ENCODE data around the gene GATB.

Gene GATB

DNA sequence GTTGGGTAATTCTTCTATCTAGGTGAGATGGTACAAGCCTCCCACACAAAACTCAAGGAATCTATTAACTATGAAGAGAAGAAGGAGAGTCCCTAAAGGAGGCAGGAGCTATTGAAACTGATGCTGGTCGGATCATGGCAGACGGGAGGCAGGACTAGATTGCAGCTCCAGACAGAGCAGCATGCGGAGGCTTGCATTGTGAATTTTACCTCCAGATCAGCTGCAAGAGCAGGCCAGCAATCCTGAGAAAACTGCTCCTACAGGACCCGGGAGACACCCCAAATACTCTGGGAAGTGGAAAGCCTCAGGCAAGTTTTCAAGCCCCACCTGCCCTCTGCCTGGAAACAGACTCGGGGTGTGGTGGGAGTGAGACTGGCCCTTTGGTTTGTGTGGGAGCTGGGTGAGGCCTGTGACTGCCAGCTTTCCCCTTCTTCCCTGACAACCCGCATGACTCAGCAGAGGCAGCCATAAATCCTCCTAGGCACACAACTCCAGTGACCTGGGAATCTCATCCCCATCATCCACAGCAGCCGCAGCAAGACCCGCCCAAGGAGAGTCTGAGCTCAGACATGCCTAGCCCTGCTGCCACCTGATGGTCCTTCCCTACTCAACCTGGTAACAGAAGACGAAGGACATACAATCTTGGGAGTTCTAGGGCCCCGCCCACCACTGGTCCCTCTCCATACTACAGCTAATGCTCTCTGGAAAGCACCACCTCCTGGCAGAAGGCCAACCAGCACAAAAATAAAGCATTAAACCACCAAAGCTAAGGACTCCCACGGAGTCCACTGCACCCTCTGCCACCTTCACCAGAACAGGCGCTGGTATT lies 30.9 kb downstream of the GATB start:
- Mint-ChIP-seq H3K27me3 (no peaks in the 10 kb centered on the region), H3K4me3 (no peak overlapping the region), H3K4me1 (ENCODE audit: low read depth) (peaks cover 10% of the 10 kb centered on the region), H3K9me3 (no peaks in the 10 kb centered on the region), H3K27ac (no peak overlapping the region), H3K36me3 (ENCODE audit: low read depth) (peaks cover 11% of the 10 kb centered on the region)
- no peak for DNase-seq

DNA sequence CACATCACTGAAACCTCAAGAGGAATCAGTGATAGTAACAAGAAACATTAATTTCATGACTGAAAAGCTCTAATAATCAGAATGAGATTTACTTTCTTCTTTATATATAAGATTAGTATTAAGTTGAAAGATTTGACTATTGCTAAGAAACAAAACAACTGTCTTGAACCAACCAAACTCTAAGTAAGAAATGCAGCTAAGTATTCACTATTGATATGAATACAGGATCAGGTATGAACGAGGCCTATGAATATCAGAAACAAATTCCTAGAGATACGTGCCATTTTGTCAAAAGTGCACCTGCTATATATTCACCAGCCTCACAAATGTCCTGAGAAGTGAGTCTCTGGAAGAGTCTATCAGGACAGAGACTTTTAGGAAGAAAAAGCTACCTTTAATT lies 32.1 kb downstream of the GATB start:
- peaks cover 9% of the 10 kb centered on the region for H3K36me3 Mint-ChIP-seq (ENCODE audit: low read depth)
- no peaks in the 10 kb centered on the region for H3K27me3 Mint-ChIP-seq
- no peak for DNase-seq
- no peaks in the 10 kb centered on the region for H3K9me3 Mint-ChIP-seq
- H3K4me1 Mint-ChIP-seq (ENCODE audit: low read depth): peaks cover 10% of the 10 kb centered on the region
- no peak overlapping the region for H3K27ac Mint-ChIP-seq
- no peak overlapping the region for H3K4me3 Mint-ChIP-seq

GRCh38 chr4:151728006-151728405 lies 32.8 kb downstream of the GATB start:
- Mint-ChIP-seq H3K36me3 (ENCODE audit: low read depth) (peaks cover 12% of the 10 kb centered on the region), H3K9me3 (no peaks in the 10 kb centered on the region), H3K4me1 (ENCODE audit: low read depth) (peaks cover 10% of the 10 kb centered on the region), H3K4me3 (no peak overlapping the region), H3K27ac (no peak overlapping the region), H3K27me3 (no peaks in the 10 kb centered on the region)
- DNase-seq: no peak

GRCh38 chr4:151727365-151727764 lies 33.4 kb downstream of the GATB start:
- H3K27ac Mint-ChIP-seq: no peak overlapping the region
- H3K4me1 Mint-ChIP-seq (ENCODE audit: low read depth): peaks cover 10% of the 10 kb centered on the region
- H3K27me3 Mint-ChIP-seq: no peaks in the 10 kb centered on the region
- H3K9me3 Mint-ChIP-seq: no peaks in the 10 kb centered on the region
- H3K4me3 Mint-ChIP-seq: no peak overlapping the region
- no peak for DNase-seq
- H3K36me3 Mint-ChIP-seq (ENCODE audit: low read depth): peaks cover 14% of the 10 kb centered on the region

GRCh38 chr4:151725087-151725486 lies 35.7 kb downstream of the GATB start:
- peaks cover 9% of the 10 kb centered on the region for H3K36me3 Mint-ChIP-seq (ENCODE audit: low read depth)
- H3K27me3 Mint-ChIP-seq: no peaks in the 10 kb centered on the region
- no peak overlapping the region for H3K27ac Mint-ChIP-seq
- no peaks in the 10 kb centered on the region for H3K9me3 Mint-ChIP-seq
- DNase-seq: no peak
- H3K4me3 Mint-ChIP-seq: no peak overlapping the region
- peaks cover 10% of the 10 kb centered on the region for H3K4me1 Mint-ChIP-seq (ENCODE audit: low read depth)

- Mint-ChIP-seq H3K4me3 (no peak overlapping the region), H3K9me3 (no peaks in the 10 kb centered on the region), H3K27ac (no peak overlapping the region), H3K4me1 (ENCODE audit: low read depth) (no peaks in the 10 kb centered on the region), H3K36me3 (ENCODE audit: low read depth) (peaks cover 33% of the 10 kb centered on the region), H3K27me3 (no peaks in the 10 kb centered on the region)
- no peak for DNase-seq
Measured at GRCh38 chr4:151721916-151722315, 38.9 kb downstream of the GATB start.

GRCh38 chr4:151721466-151721865 lies 39.3 kb downstream of the GATB start:
- peaks cover 38% of the 10 kb centered on the region for H3K36me3 Mint-ChIP-seq (ENCODE audit: low read depth)
- no peaks in the 10 kb centered on the region for H3K4me1 Mint-ChIP-seq (ENCODE audit: low read depth)
- no peak overlapping the region for H3K27ac Mint-ChIP-seq
- H3K9me3 Mint-ChIP-seq: no peaks in the 10 kb centered on the region
- H3K4me3 Mint-ChIP-seq: no peak overlapping the region
- DNase-seq: no peak
- no peaks in the 10 kb centered on the region for H3K27me3 Mint-ChIP-seq

DNA sequence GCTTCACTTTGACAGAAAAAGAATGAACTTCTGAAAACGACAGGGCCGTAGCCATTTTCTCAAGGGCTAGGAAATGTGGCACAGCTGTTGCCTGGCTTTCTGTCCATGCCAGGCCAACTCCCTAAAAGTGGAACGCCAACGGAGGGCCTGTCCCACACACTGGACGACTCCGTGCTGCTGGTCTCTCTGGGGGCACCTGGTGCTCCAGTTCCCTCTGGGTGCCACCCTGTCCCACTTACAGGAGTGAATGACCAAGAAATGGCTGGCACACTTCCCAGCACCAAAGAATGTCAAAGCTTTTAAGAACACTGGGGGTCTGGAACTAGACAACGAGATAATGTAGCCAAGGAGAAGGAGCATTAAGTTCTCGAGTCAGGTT lies 40.9 kb downstream of the GATB start:
- H3K9me3 Mint-ChIP-seq: no peaks in the 10 kb centered on the region
- H3K4me3 Mint-ChIP-seq: no peak overlapping the region
- peaks cover 52% of the 10 kb centered on the region for H3K36me3 Mint-ChIP-seq (ENCODE audit: low read depth)
- H3K4me1 Mint-ChIP-seq (ENCODE audit: low read depth): no peaks in the 10 kb centered on the region
- DNase-seq: no peak
- H3K27me3 Mint-ChIP-seq: no peaks in the 10 kb centered on the region
- no peak overlapping the region for H3K27ac Mint-ChIP-seq

DNA sequence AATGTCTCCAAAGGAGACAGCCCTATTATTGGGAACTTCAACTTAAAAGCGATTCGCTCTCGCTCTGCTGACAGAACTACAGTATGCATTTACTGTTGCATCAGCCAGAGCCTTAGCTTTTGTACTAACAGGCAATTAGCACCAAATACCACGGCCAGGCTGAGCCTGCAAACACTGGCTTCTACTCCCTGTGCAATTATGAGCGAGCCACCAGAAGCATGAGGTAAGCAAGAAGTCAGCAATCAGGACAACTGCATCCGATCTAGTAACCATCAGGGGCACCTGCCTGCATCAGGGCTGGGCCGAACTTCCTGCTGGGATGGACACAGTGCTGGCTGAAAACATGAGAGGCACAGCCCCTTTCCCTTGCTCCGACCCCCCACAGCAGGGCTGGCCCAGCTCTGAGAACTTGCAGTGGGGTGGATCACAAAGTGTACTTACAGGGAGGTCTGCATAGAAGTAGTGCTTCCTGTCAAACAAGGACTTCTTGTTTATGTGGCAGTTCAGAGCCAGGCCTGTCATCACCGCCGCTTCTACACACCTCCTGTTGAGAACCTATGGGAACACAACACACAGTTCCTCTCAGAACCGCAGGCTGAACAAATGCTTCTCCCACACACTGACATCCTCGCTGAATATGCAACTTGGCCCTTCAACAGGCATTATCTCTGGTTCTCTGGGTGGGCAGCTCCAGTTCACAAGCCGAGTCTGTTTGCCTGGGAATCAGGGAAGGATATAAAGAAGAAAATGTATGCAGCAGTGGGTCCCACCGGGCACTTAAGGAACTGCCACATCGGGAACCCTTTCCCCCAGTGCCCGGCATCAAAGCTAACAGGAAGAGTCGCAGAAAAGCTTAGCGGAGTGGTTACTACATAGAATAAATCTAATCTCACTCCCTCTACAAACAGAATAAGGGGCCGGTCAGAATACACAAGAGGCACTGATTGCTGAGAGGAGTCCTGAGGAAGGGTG lies 41.5 kb downstream of the GATB start:
- Mint-ChIP-seq H3K4me3 (no peak overlapping the region), H3K27ac (no peak overlapping the region), H3K36me3 (ENCODE audit: low read depth) (peaks cover 56% of the 10 kb centered on the region), H3K4me1 (ENCODE audit: low read depth) (no peaks in the 10 kb centered on the region), H3K9me3 (no peaks in the 10 kb centered on the region), H3K27me3 (no peaks in the 10 kb centered on the region)
- no peak for DNase-seq

GRCh38 chr4:151717909-151718628 lies 42.7 kb downstream of the GATB start:
- Mint-ChIP-seq H3K9me3 (no peaks in the 10 kb centered on the region), H3K36me3 (ENCODE audit: low read depth) (peaks cover 62% of the 10 kb centered on the region), H3K27me3 (no peaks in the 10 kb centered on the region), H3K4me3 (no peak overlapping the region), H3K27ac (no peak overlapping the region), H3K4me1 (ENCODE audit: low read depth) (no peaks in the 10 kb centered on the region)
- no peak for DNase-seq

GRCh38 chr4:151717314-151717713 lies 43.5 kb downstream of the GATB start:
- Mint-ChIP-seq H3K27me3 (no peaks in the 10 kb centered on the region), H3K27ac (no peak overlapping the region), H3K4me1 (ENCODE audit: low read depth) (no peaks in the 10 kb centered on the region), H3K36me3 (ENCODE audit: low read depth) (peaks cover 60% of the 10 kb centered on the region), H3K9me3 (no peaks in the 10 kb centered on the region), H3K4me3 (no peak overlapping the region)
- DNase-seq: no peak

DNA sequence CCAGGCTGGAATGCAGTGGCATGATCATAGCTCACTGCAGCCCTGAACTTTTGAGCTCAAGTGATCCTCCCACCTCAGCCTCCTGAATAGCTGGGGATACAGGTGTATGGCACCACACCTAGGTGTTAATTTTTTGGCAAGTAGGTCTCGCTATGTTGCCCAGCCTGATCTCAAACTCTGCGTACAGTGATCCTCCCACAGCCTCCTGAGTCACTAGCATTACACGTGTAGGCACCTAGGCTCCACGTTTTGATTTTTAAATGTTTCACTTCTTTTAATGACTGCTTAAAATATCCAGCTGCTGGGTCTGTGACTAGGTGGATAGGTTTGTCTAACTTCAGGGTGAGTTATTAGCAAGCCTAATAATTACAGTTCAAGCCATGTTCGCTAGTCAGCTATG lies 44.5 kb downstream of the GATB start:
- Mint-ChIP-seq H3K9me3 (no peaks in the 10 kb centered on the region), H3K27ac (no peak overlapping the region), H3K36me3 (ENCODE audit: low read depth) (peaks cover 60% of the 10 kb centered on the region), H3K4me3 (no peak overlapping the region), H3K27me3 (no peaks in the 10 kb centered on the region), H3K4me1 (ENCODE audit: low read depth) (no peaks in the 10 kb centered on the region)
- no peak for DNase-seq

DNA sequence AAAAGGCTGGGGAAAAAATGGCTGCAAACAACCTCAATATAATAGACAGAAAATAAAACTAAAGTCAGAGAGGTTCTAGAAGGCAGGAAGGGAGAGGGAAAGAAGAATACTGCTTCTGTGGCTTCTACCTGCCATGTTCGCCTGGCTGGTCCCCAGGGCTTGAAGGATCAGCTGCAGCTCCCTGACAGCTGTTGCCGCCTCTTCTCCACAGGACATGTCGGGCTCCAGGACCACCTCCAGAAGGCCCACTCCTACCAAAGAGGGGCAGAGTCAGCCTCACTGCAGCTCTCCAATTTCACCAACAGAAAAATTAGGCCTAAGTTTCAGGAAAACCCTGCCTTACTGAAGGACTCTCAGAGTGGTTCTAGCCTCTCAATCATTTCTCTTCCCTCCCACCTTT lies 44.9 kb downstream of the GATB start:
- H3K36me3 Mint-ChIP-seq (ENCODE audit: low read depth): peaks cover 62% of the 10 kb centered on the region
- H3K4me1 Mint-ChIP-seq (ENCODE audit: low read depth): no peaks in the 10 kb centered on the region
- no peaks in the 10 kb centered on the region for H3K27me3 Mint-ChIP-seq
- H3K4me3 Mint-ChIP-seq: no peak overlapping the region
- DNase-seq: no peak
- H3K27ac Mint-ChIP-seq: no peak overlapping the region
- H3K9me3 Mint-ChIP-seq: no peaks in the 10 kb centered on the region

DNA sequence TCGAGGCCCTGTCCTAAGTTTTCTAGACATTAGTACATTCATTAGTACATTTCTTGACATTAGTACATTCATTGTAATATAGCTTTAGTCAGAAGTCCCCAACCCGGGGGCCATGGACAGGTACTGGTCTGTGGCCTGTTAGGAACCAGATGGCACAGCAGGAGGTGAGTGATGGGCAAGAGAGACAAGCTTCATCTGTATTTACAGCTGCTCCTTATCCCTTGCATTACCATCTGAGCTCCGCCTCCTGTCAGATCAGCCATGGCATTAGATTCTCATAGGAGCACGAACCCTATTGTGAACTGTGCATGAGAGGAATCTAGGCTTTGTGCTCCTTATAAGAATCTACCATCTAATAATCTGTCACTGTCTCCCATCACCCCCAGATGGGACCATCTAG lies 48.0 kb downstream of the GATB start:
- no peak for DNase-seq
- H3K9me3 Mint-ChIP-seq: no peaks in the 10 kb centered on the region
- H3K27me3 Mint-ChIP-seq: no peaks in the 10 kb centered on the region
- H3K36me3 Mint-ChIP-seq (ENCODE audit: low read depth): peaks cover 61% of the 10 kb centered on the region
- no peaks in the 10 kb centered on the region for H3K4me1 Mint-ChIP-seq (ENCODE audit: low read depth)
- H3K4me3 Mint-ChIP-seq: no peak overlapping the region
- no peak overlapping the region for H3K27ac Mint-ChIP-seq

All from activated T-cell treated with anti-CD3 and anti-CD28 coated beads, Interleukin-2, amount 50 U/mL, for 24 hours (primary cell).